Activated T-cell treated with anti-CD3 and anti-CD28 coated beads, Interleukin-2, amount 50 U/mL, for 24 hours (primary cell): Measurements from ENCODE around the gene NET1.
"Not testable (repeated sequence)": the region's sequence is repeated elsewhere in the genome, so short reads cannot be mapped to it uniquely, and the experiment has no call there.

Source experiments
- DNase-seq: peaks from one replicate; pipeline ENCODE4 v3.0.0-alpha.2; 2020
- H3K27ac Mint-ChIP-seq: 2 replicates; pipeline ENCODE4 v1.8.0; 2020; ENCODE audit warnings: mild to moderate bottlenecking, mixed read lengths
- H3K27me3 Mint-ChIP-seq: 2 replicates; pipeline ENCODE4 v1.8.0; 2020; ENCODE audit warnings: mixed read lengths
- H3K36me3 Mint-ChIP-seq: 2 replicates; pipeline ENCODE4 v1.8.0; 2020; ENCODE audit warnings: low read depth, mixed read lengths
- H3K4me1 Mint-ChIP-seq: 2 replicates; pipeline ENCODE4 v1.8.0; 2020; ENCODE audit warnings: low read depth, mixed read lengths
- H3K4me3 Mint-ChIP-seq: 2 replicates; pipeline ENCODE4 v1.8.0; 2020; ENCODE audit warnings: mild to moderate bottlenecking, moderate library complexity, mixed read lengths
- H3K9me3 Mint-ChIP-seq: 2 replicates; pipeline ENCODE4 v1.8.0; 2020; ENCODE audit warnings: mixed read lengths

NET1 gene

GRCh38 chr10:5475088-5475487, 62.7 kb downstream of the NET1 start:
- H3K4me1 Mint-ChIP-seq, H3K27ac Mint-ChIP-seq, H3K9me3 Mint-ChIP-seq, H3K36me3 Mint-ChIP-seq, DNase-seq, H3K4me3 Mint-ChIP-seq, H3K27me3 Mint-ChIP-seq: not testable (repeated sequence)

- DNase-seq, H3K4me1 Mint-ChIP-seq, H3K4me3 Mint-ChIP-seq, H3K9me3 Mint-ChIP-seq, H3K27ac Mint-ChIP-seq, H3K36me3 Mint-ChIP-seq, H3K27me3 Mint-ChIP-seq: not testable (repeated sequence)
These were observed 63.8 kb downstream of the NET1 start for GRCh38 chr10:5475974-5476807.

GRCh38 chr10:5476918-5477525, 64.7 kb downstream of the NET1 start:
- no peak for DNase-seq
- H3K27ac Mint-ChIP-seq, result no peak overlapping the region
- no peak overlapping the region for H3K4me3 Mint-ChIP-seq
- peaks cover 4% of the 10 kb centered on the region for H3K27me3 Mint-ChIP-seq
- peaks cover 3% of the 10 kb centered on the region for H3K4me1 Mint-ChIP-seq
- no peaks in the 10 kb centered on the region for H3K9me3 Mint-ChIP-seq
- no peaks in the 10 kb centered on the region for H3K36me3 Mint-ChIP-seq

- Mint-ChIP-seq H3K27ac (no peak overlapping the region), H3K4me3 (no peak overlapping the region), H3K9me3 (no peaks in the 10 kb centered on the region), H3K27me3 (peaks cover 7% of the 10 kb centered on the region), H3K36me3 (no peaks in the 10 kb centered on the region), H3K4me1 (peaks cover 3% of the 10 kb centered on the region)
- no peak for DNase-seq
These were observed 65.8 kb downstream of the NET1 start for GRCh38 chr10:5477948-5478693.

GRCh38 chr10:5478694-5479305, 66.4 kb downstream of the NET1 start:
- Mint-ChIP-seq H3K4me3 (no peak overlapping the region), H3K27ac (no peak overlapping the region), H3K27me3 (peaks cover 7% of the 10 kb centered on the region), H3K36me3 (no peaks in the 10 kb centered on the region), H3K9me3 (no peaks in the 10 kb centered on the region), H3K4me1 (peaks cover 3% of the 10 kb centered on the region)
- DNase-seq, result no peak

- DNase-seq, result no peak
- H3K4me3 Mint-ChIP-seq, result no peak overlapping the region
- no peak overlapping the region for H3K27ac Mint-ChIP-seq
These were observed 67.3 kb downstream of the NET1 start for GRCh38 chr10:5479481-5480161.

GRCh38 chr10:5480162-5480941, 68.0 kb downstream of the NET1 start:
- no peak overlapping the region for H3K4me3 Mint-ChIP-seq
- H3K27ac Mint-ChIP-seq, result no peak overlapping the region
- H3K9me3 Mint-ChIP-seq, result no peaks in the 10 kb centered on the region
- peaks cover 7% of the 10 kb centered on the region for H3K27me3 Mint-ChIP-seq
- no peak for DNase-seq
- H3K36me3 Mint-ChIP-seq, result no peaks in the 10 kb centered on the region
- H3K4me1 Mint-ChIP-seq, result peaks cover 3% of the 10 kb centered on the region

More at GRCh38 chr10:5479481-5480161, 67.3 kb downstream of the NET1 start:
- Mint-ChIP-seq H3K9me3 (no peaks in the 10 kb centered on the region), H3K4me1 (peaks cover 3% of the 10 kb centered on the region), H3K27me3 (peaks cover 7% of the 10 kb centered on the region), H3K36me3 (no peaks in the 10 kb centered on the region)

GRCh38 chr10:5481121-5481520, 68.8 kb downstream of the NET1 start:
- Mint-ChIP-seq H3K27me3 (peaks cover 7% of the 10 kb centered on the region), H3K36me3 (no peaks in the 10 kb centered on the region), H3K4me3 (no peak overlapping the region), H3K9me3 (no peaks in the 10 kb centered on the region), H3K27ac (no peak overlapping the region), H3K4me1 (peaks cover 3% of the 10 kb centered on the region)
- DNase-seq, result no peak

- H3K27ac Mint-ChIP-seq, result no peak overlapping the region
- H3K4me1 Mint-ChIP-seq, result peaks cover 3% of the 10 kb centered on the region
- no peaks in the 10 kb centered on the region for H3K9me3 Mint-ChIP-seq
These were observed 69.7 kb downstream of the NET1 start for GRCh38 chr10:5482016-5482415.

GRCh38 chr10:5484205-5484604, 71.8 kb downstream of the NET1 start:
- H3K36me3 Mint-ChIP-seq, result no peaks in the 10 kb centered on the region
- H3K27ac Mint-ChIP-seq, result no peak overlapping the region
- H3K27me3 Mint-ChIP-seq, result peaks cover 7% of the 10 kb centered on the region
- peaks cover 3% of the 10 kb centered on the region for H3K4me1 Mint-ChIP-seq
- H3K9me3 Mint-ChIP-seq, result no peaks in the 10 kb centered on the region
- no peak overlapping the region for H3K4me3 Mint-ChIP-seq
- no peak for DNase-seq

More at GRCh38 chr10:5482016-5482415, 69.7 kb downstream of the NET1 start:
- no peaks in the 10 kb centered on the region for H3K36me3 Mint-ChIP-seq
- peaks cover 7% of the 10 kb centered on the region for H3K27me3 Mint-ChIP-seq
- no peak for DNase-seq
- no peak overlapping the region for H3K4me3 Mint-ChIP-seq

GRCh38 chr10:5485290-5485689, 72.9 kb downstream of the NET1 start:
- DNase-seq, result no peak
- Mint-ChIP-seq H3K36me3 (no peaks in the 10 kb centered on the region), H3K9me3 (no peaks in the 10 kb centered on the region), H3K27ac (no peak overlapping the region), H3K4me1 (peaks cover 3% of the 10 kb centered on the region), H3K27me3 (peaks cover 4% of the 10 kb centered on the region), H3K4me3 (no peak overlapping the region)

GRCh38 chr10:5485948-5486852, 73.8 kb downstream of the NET1 start:
- no peak overlapping the region for H3K27ac Mint-ChIP-seq

GRCh38 chr10:5486853-5487235, 74.5 kb downstream of the NET1 start:
- no peaks in the 10 kb centered on the region for H3K9me3 Mint-ChIP-seq
- H3K4me3 Mint-ChIP-seq, result no peak overlapping the region
- DNase-seq, result no peak
- H3K36me3 Mint-ChIP-seq, result no peaks in the 10 kb centered on the region
- H3K4me1 Mint-ChIP-seq, result peaks cover 4% of the 10 kb centered on the region
- peaks cover 4% of the 10 kb centered on the region for H3K27me3 Mint-ChIP-seq
- H3K27ac Mint-ChIP-seq, result no peak overlapping the region

More at GRCh38 chr10:5485948-5486852, 73.8 kb downstream of the NET1 start:
- peaks cover 4% of the 10 kb centered on the region for H3K27me3 Mint-ChIP-seq
- no peak overlapping the region for H3K4me3 Mint-ChIP-seq
- H3K9me3 Mint-ChIP-seq, result no peaks in the 10 kb centered on the region
- DNase-seq, result no peak
- peaks cover 4% of the 10 kb centered on the region for H3K4me1 Mint-ChIP-seq
- H3K36me3 Mint-ChIP-seq, result no peaks in the 10 kb centered on the region
